K562 (cell line): ENCODE data around the gene PCDH9. TPM values are rescaled to one million over a fixed set of nuclear protein-coding genes. Genes with fewer than 3 reads are reported as not detected.

ENCODE experiments used
- ATAC-seq: fragments of 200-7000 bp; cut with Tn5 transposase; 3 replicates; pipeline ENCODE4 v1.9.1; 2020; ENCODE audit warnings: moderate library complexity
- BruUV-seq: library from RNA; stranded (reverse); fragments of 400-500 nt; replicated peaks from 2 replicates; lab custom pipeline; 2021; lab: Mats Ljungman, UMichigan
- CTCF ChIA-PET: fragments of 300-600 bp; formaldehyde crosslinking; extraction: SDS; loops from one replicate; lab custom pipeline; 2021; ENCODE audit warnings: low intra/inter-chr PET ratio; lab: Yijun Ruan, JAX
- POLR2A ChIA-PET: fragments of 300-600, 350-650 bp; sonication (Branson Sonifier 250); formaldehyde crosslinking; extraction: SDS; loops from one replicate; lab custom pipeline; 2021; ENCODE audit warnings: antibody characterized with exemption, inconsistent platforms; lab: Yijun Ruan, JAX
- DNase-seq, 4 experiments: peaks; one replicate each; pipeline versions ENCODE4 v3.0.0 to v3.0.0-alpha.2; 2011 to 2018; ENCODE audit warnings: low spot score in 3 of 4, mixed read lengths in 3 of 4; ENCODE audit errors: extremely low read depth in 1 of 4
- FAIRE-seq: peaks from 2 replicates; lab custom pipeline; 2011; peaks lifted over from hg19 to GRCh38; lab: Jason Lieb, UNC
- H2AFZ ChIP-seq: 2 replicates; pipeline ENCODE4 v1.6.0; 2011; ENCODE audit warnings: low read depth, low read length, control low read depth, inconsistent platforms
- H3K27ac ChIP-seq: fragments of 200-600 bp; 3 replicates; pipeline ENCODE4 v1.8.0; 2011; ENCODE audit warnings: low read depth, mild to moderate bottlenecking, control low read depth, inconsistent platforms, low read length, moderate library complexity, mixed read lengths; ENCODE audit errors: extremely low read depth
- H3K27me3 ChIP-seq, 2 experiments: fragments of 300-600 bp in 1 of 2; 2 replicates in 1 of 2; 3 replicates in 1 of 2; pipeline versions ENCODE4 v1.6.0 to v1.8.0; 2011; ENCODE audit warnings: inconsistent platforms in 2 of 2, low read length in 2 of 2, mild to moderate bottlenecking in 1 of 2, mixed read lengths in 1 of 2, moderate library complexity in 1 of 2; ENCODE audit not compliant: control insufficient read depth in 2 of 2, insufficient read depth in 2 of 2
- H3K36me3 ChIP-seq: fragments of 300-600 bp; 3 replicates; pipeline ENCODE4 v1.8.0; 2011; ENCODE audit warnings: mild to moderate bottlenecking, low read length, inconsistent platforms; ENCODE audit not compliant: control insufficient read depth, insufficient read depth
- H3K4me1 ChIP-seq, 2 experiments: fragments of 200-600 bp in 1 of 2; replicated peaks in 1 of 2; 2 replicates in 1 of 2; 3 replicates in 1 of 2; pipeline versions ENCODE4 v1.5.1 to v1.8.0; 2011; ENCODE audit warnings: inconsistent platforms in 2 of 2, low read length in 2 of 2, mild to moderate bottlenecking in 1 of 2, mixed read lengths in 1 of 2, moderate library complexity in 1 of 2; ENCODE audit not compliant: control insufficient read depth in 2 of 2, insufficient read depth in 2 of 2
- H3K4me2 ChIP-seq: 2 replicates; pipeline ENCODE4 v1.6.1; 2011; ENCODE audit warnings: low read length, control low read depth, inconsistent platforms, mixed read lengths; ENCODE audit not compliant: insufficient read depth
- H3K4me3 ChIP-seq: fragments of 200-600 bp; sonication (generic), shearing (Covaris generic); 2 replicates; pipeline ENCODE4 v1.5.1; 2016; ENCODE audit warnings: control low read depth, inconsistent platforms
- H3K79me2 ChIP-seq: fragments of 200-600 bp; 3 replicates; pipeline ENCODE4 v1.8.0; 2011; ENCODE audit warnings: low read length, inconsistent platforms; ENCODE audit not compliant: control insufficient read depth, insufficient read depth
- H3K9ac ChIP-seq, 2 experiments: 2 replicates each; pipeline versions ENCODE4 v1.6.0 to v1.6.1; 2011; ENCODE audit warnings: low read depth in 2 of 2, low read length in 2 of 2, control low read depth in 1 of 2, inconsistent platforms in 1 of 2, mild to moderate bottlenecking in 1 of 2, mixed read lengths in 1 of 2; ENCODE audit not compliant: insufficient read depth in 1 of 2
- H3K9me1 ChIP-seq: one replicate; pipeline ENCODE4 v1.6.0; 2011; ENCODE audit warnings: inconsistent platforms, mild to moderate bottlenecking, low read length, moderate library complexity; ENCODE audit not compliant: control insufficient read depth, insufficient read depth
- H3K9me3 ChIP-seq: replicated peaks from 2 replicates; pipeline ENCODE4 v1.5.1; 2011; ENCODE audit warnings: low read depth, low read length, inconsistent platforms; ENCODE audit not compliant: control insufficient read depth, insufficient read depth
- H4K20me1 ChIP-seq: replicated peaks from 2 replicates; pipeline ENCODE4 v1.6.1; 2011; ENCODE audit warnings: low read length, inconsistent platforms, mixed read lengths; ENCODE audit not compliant: control insufficient read depth, insufficient read depth
- IRF9 ChIP-seq: fragments of 450-650 bp; IDR thresholded peaks from 2 replicates; pipeline ENCODE4 v1.6.1; 2016; ENCODE audit warnings: missing biosample characterization, missing genetic modification characterization
- MAFF ChIP-seq: IDR thresholded peaks from 2 replicates; pipeline ENCODE4 v1.6.1; 2012; ENCODE audit warnings: low read length, improper control_type of control experiment
- MCM3 ChIP-seq: fragments of 450-650 bp; IDR thresholded peaks from 2 replicates; pipeline ENCODE4 v1.6.1; 2016
- STAT6 ChIP-seq: sonication (generic); formaldehyde crosslinking; IDR thresholded peaks from 2 replicates; pipeline ENCODE4 v1.8.1; 2023; ENCODE audit warnings: mild to moderate bottlenecking, missing genetic modification reagents
- WGBS: fragments of 100-300 bp; shearing (Covaris generic); methylation state at CpG from one replicate; pipeline ENCODE4 v1.1.6; 2016; ENCODE audit warnings: low coverage, mixed read lengths; ENCODE audit not compliant: insufficient coverage; ENCODE audit errors: missing lambda C conversion rate; 5-methylcytosine and 5-hydroxymethylcytosine counted together
- in situ Hi-C: fragments of 300-500 bp; cut with MboI; formaldehyde crosslinking; loops from 4 replicates; pipeline ENCODE4 v1.15.0; 2018; ENCODE audit warnings: inconsistent platforms, mixed read lengths
- intact Hi-C: fragments of 100-400 bp; cut with micrococcal nuclease; formaldehyde crosslinking; loops from 2 replicates; pipeline ENCODE4 v1.14.2; 2022
- polyA plus RNA-seq, 8 experiments: library from polyadenylated mRNA; depleted of rRNA in 4 of 8; stranded (reverse) in 5 of 8; unstranded in 3 of 8; fragments of >200 nt; fragmentation: Nextera tagmentation in 2 of 8; fragmentation: Illumina TruSeq in 1 of 8; extraction: Ambion mirVana in 2 of 8; extraction: Trizol in 1 of 8; gene quantifications; 2 replicates each; pipeline versions ENCODE4 v1.2.1 to v1.2.3, GENCODE V29; 2011 to 2014; ENCODE audit warnings: inconsistent platforms in 1 of 8, missing spikeins in 1 of 8
- total RNA-seq, 7 experiments: library from RNA; depleted of rRNA in 6 of 7; stranded (reverse); fragments of >200 nt in 6 of 7; fragmentation: Illumina TruSeq in 2 of 7; extraction: Trizol in 2 of 7; gene quantifications; 2 replicates each; pipeline versions ENCODE4 v1.2.1 to v1.2.3, GENCODE V29; 2011 to 2021; ENCODE audit warnings: low replicate concordance in 1 of 7

The PCDH9 gene
- total and polyA plus RNA-seq, 9 of the 15 experiments (the other 6 are each of a cell fraction or from before 2014, with no cell fraction given), result 1.1 to 6.7 (median 4.9) TPM

GRCh38 chr13:66528180-66528579, 702.0 kb downstream of the PCDH9 start:
- CTCF ChIA-PET, result no interaction called here
- Histone ChIP-seq H3K27me3 (no peaks in the 10 kb centered on the region), H3K4me1 (no peaks in the 10 kb centered on the region), H2AFZ (no peak overlapping the region), H3K79me2 (no peaks in the 10 kb centered on the region), H3K9me1 (no peaks in the 10 kb centered on the region), H3K4me2 (no peak overlapping the region), H3K36me3 (no peaks in the 10 kb centered on the region), H3K4me3 (no peak overlapping the region), H4K20me1 (no peaks in the 10 kb centered on the region), H3K9me3 (no peaks in the 10 kb centered on the region), H3K27ac (no peak overlapping the region), H3K9ac (no peak overlapping the region)
- TF ChIP-seq MCM3 (no peak), IRF9 (no peak), MAFF (no peak), STAT6 (CRISPR knock-in tag) (no peak)
- in situ Hi-C loops, result no loop called here
- POLR2A ChIA-PET, result interaction anchor here (0.7 kb wide), 1 partner anchor 22 kb away, joined by 3 read pairs; no protein-coding TSS in a partner anchor
- ATAC-seq (no peak), FAIRE-seq (no peak), DNase-seq (no peak)
- BruUV-seq, result no TSS peak
- intact Hi-C loops, result no loop called here
- WGBS, result 62% methylated on average over 4 of the region's 5 CpGs
